B cell (primary cell): ENCODE data around the gene EIF3J. TPM values are rescaled to one million over a fixed set of nuclear protein-coding genes. Genes with fewer than 3 reads are reported as not detected.

Source experiments
- ATAC-seq: fragments of 200-7000 bp; cut with Tn5 transposase; one replicate; pipeline ENCODE4 v1.10.0; 2021; ENCODE audit warnings: low read depth, mild to moderate bottlenecking, moderate number of reproducible peaks, moderate library complexity
- CTCF ChIA-PET: fragments of 350-600 bp; sonication (Branson Sonifier 250); formaldehyde crosslinking; loops from one replicate; lab custom pipeline; 2021; ENCODE audit warnings: antibody characterized with exemption, inconsistent platforms; lab: Charles Lee
- POLR2A ChIA-PET: fragments of 350-600 bp; sonication (Branson Sonifier 250); formaldehyde crosslinking; loops from one replicate; lab custom pipeline; 2021; ENCODE audit warnings: antibody characterized with exemption; lab: Charles Lee
- DNase-seq: peaks from one replicate; pipeline ENCODE4 v3.0.0; 2013
- H2AFZ ChIP-seq: 2 replicates; pipeline ENCODE4 v1.6.1; 2012; ENCODE audit warnings: mild to moderate bottlenecking, low read depth, low read length; ENCODE audit not compliant: insufficient read depth, poor library complexity, severe bottlenecking
- H3K27ac ChIP-seq, 2 donors: 1 replicate in 1 of 2; 2 replicates in 1 of 2; pipeline ENCODE4 v1.5.1; 2012 to 2013; ENCODE audit warnings: low read length in 2 of 2, mild to moderate bottlenecking in 2 of 2, moderate library complexity in 1 of 2
- H3K27me3 ChIP-seq, 4 experiments: fragments of 200-600 bp in 1 of 4; sonication (generic) in 1 of 4; replicated peaks in 1 of 4; 1 replicate in 2 of 4; 2 replicates in 2 of 4; pipeline versions ENCODE4 v1.6.1 to v1.7.0; 2013 to 2016; ENCODE audit warnings: low read length in 3 of 4, mild to moderate bottlenecking in 2 of 4, mixed read lengths in 1 of 4, moderate library complexity in 1 of 4; ENCODE audit not compliant: insufficient read depth in 4 of 4, control insufficient read depth in 3 of 4; ENCODE audit errors: control extremely low read depth in 1 of 4
- H3K36me3 ChIP-seq, 2 experiments: replicated peaks in 1 of 2; 1 replicate in 1 of 2; 2 replicates in 1 of 2; pipeline versions ENCODE4 v1.6.1 to v1.7.1; 2013; ENCODE audit warnings: low read length in 1 of 2; ENCODE audit not compliant: insufficient read depth in 2 of 2, control insufficient read depth in 1 of 2; ENCODE audit errors: control extremely low read depth in 1 of 2, extremely low read depth in 1 of 2
- H3K4me1 ChIP-seq, 2 donors: fragments of 200-600 bp in 1 of 2; sonication (generic) in 1 of 2; 1 replicate in 1 of 2; 2 replicates in 1 of 2; pipeline versions ENCODE4 v1.5.1 to v1.6.1; 2013 to 2017; ENCODE audit warnings: low read length in 2 of 2; ENCODE audit not compliant: control insufficient read depth in 2 of 2, insufficient read depth in 2 of 2
- H3K4me2 ChIP-seq: replicated peaks from 2 replicates; pipeline ENCODE3; 2012; ENCODE audit warnings: mild to moderate bottlenecking, low read depth, low read length; ENCODE audit not compliant: poor library complexity, severe bottlenecking
- H3K4me3 ChIP-seq, 5 experiments: fragments of 200-600 bp in 1 of 5; sonication (generic) in 1 of 5; 1 replicate in 3 of 5; 2 replicates in 2 of 5; pipeline versions ENCODE4 v1.5.1 to v1.7.0; 2011 to 2016; ENCODE audit warnings: low read length in 4 of 5, mild to moderate bottlenecking in 4 of 5, low read depth in 2 of 5, control low read depth in 1 of 5, moderate library complexity in 1 of 5; ENCODE audit not compliant: insufficient read depth in 1 of 5; ENCODE audit errors: control extremely low read depth in 1 of 5, extremely low read depth in 1 of 5
- H3K79me2 ChIP-seq: fragments of 200-600 bp; sonication (generic); one replicate; pipeline ENCODE4 v1.6.0; 2016; ENCODE audit warnings: low read length; ENCODE audit not compliant: control insufficient read depth, insufficient read depth
- H3K9ac ChIP-seq: fragments of 200-600 bp; sonication (generic); 2 replicates; pipeline ENCODE4 v1.6.1; 2017; ENCODE audit warnings: mild to moderate bottlenecking, low read length, moderate library complexity
- H3K9me3 ChIP-seq, 3 donors: one replicate each; pipeline versions ENCODE4 v1.6.1 to v1.7.1; 2013; ENCODE audit warnings: low read length in 2 of 3; ENCODE audit not compliant: control insufficient read depth in 2 of 3, insufficient read depth in 1 of 3; ENCODE audit errors: control extremely low read depth in 1 of 3
- H4K20me1 ChIP-seq: 2 replicates; pipeline ENCODE4 v1.6.0; 2012; ENCODE audit warnings: mild to moderate bottlenecking, low read length; ENCODE audit not compliant: insufficient read depth, control insufficient read depth, poor library complexity, severe bottlenecking
- H3K27ac Mint-ChIP-seq: one replicate; pipeline ENCODE4 v1.8.0; 2021; ENCODE audit warnings: mixed read lengths
- H3K27me3 Mint-ChIP-seq: one replicate; pipeline ENCODE4 v1.8.0; 2021; ENCODE audit warnings: mixed read lengths
- H3K4me1 Mint-ChIP-seq: one replicate; pipeline ENCODE4 v1.8.0; 2021; ENCODE audit warnings: mixed read lengths
- H3K4me3 Mint-ChIP-seq: one replicate; pipeline ENCODE4 v1.8.0; 2021; ENCODE audit warnings: mixed read lengths
- H3K9me3 Mint-ChIP-seq: one replicate; pipeline ENCODE4 v1.8.0; 2022; ENCODE audit warnings: mixed read lengths; ENCODE audit not compliant: insufficient read depth
- CTCF ChIP-seq: fragments of 200-600 bp; IDR thresholded peaks from one replicate; pipeline ENCODE4 v1.8.0; 2022; ENCODE audit warnings: antibody characterized with exemption, mild to moderate bottlenecking
- EZH2 ChIP-seq: IDR thresholded peaks from 2 replicates; pipeline ENCODE4 v1.6.1; 2012; ENCODE audit warnings: borderline replicate concordance, low read depth, mild to moderate bottlenecking, moderate library complexity, low read length; ENCODE audit not compliant: insufficient read depth, poor library complexity, severe bottlenecking
- WGBS: methylation state at CpG from one replicate; pipeline ENCODE4 v1.1.5; 2013; ENCODE audit warnings: missing lambda C conversion rate; ENCODE audit not compliant: insufficient coverage; 5-methylcytosine and 5-hydroxymethylcytosine counted together
- intact Hi-C: fragments of 100-400 bp; cut with micrococcal nuclease; formaldehyde crosslinking; loops from one replicate; pipeline ENCODE4 v1.10.0; 2022
- polyA plus RNA-seq: library from polyadenylated mRNA; depleted of rRNA; stranded (reverse); fragments of >200 nt; gene quantifications from 2 replicates; pipeline ENCODE4 v1.2.3, GENCODE V29; 2012
- total RNA-seq, 2 donors: library from RNA; stranded (reverse); fragments of 120-200 nt in 1 of 2; gene quantifications; 1 replicate in 1 of 2; 2 replicates in 1 of 2; pipeline versions ENCODE4 v1.2.3 to v1.2.4, GENCODE V29; 2013 to 2022

EIF3J gene
- total and polyA plus RNA-seq, 2 donors (not counting 1 experiment from before 2014, with no cell fraction given) = 16.5 to 66.7 TPM

- no peaks in the 10 kb centered on the region for H3K27me3 ChIP-seq
- no peak overlapping the region for H2AFZ ChIP-seq
- H3K4me3 Mint-ChIP-seq = no peak overlapping the region
- no peaks in the 10 kb centered on the region for H3K27me3 Mint-ChIP-seq
- no peaks in the 10 kb centered on the region for H3K79me2 ChIP-seq
- ATAC-seq = no peak
- no peak overlapping the region for H3K27ac Mint-ChIP-seq
- no peaks in the 10 kb centered on the region for H4K20me1 ChIP-seq
- ChIA-PET POLR2A (no interaction called here), CTCF (no interaction called here)
- no peaks in the 10 kb centered on the region for H3K4me1 Mint-ChIP-seq
- no peak for TF ChIP-seq CTCF
- TF ChIP-seq EZH2 = no peak
- H3K9me3 ChIP-seq = peaks cover 0 to 8% (median 7%) of the 10 kb centered on the region in 3 donors
- no peak overlapping the region for H3K9ac ChIP-seq
- H3K36me3 ChIP-seq = peaks cover 21 to 84% of the 10 kb centered on the region in 2 experiments
- H3K4me2 ChIP-seq = no peak overlapping the region
- no peaks in the 10 kb centered on the region for H3K4me1 ChIP-seq
- no peak overlapping the region for H3K27ac ChIP-seq
- H3K4me3 ChIP-seq = no peak overlapping the region
- DNase-seq = no peak
- H3K9me3 Mint-ChIP-seq = no peaks in the 10 kb centered on the region
- 100% methylated on average over 3 of the region's 3 CpGs for WGBS
- intact Hi-C loops = no loop called here
These were observed 31.4 kb downstream of the EIF3J start for GRCh38 chr15:44568338-44568737.

GRCh38 chr15:44569316-44569715 is 32.4 kb downstream of the EIF3J start:
- no peaks in the 10 kb centered on the region for H3K4me1 ChIP-seq
- Mint-ChIP-seq H3K4me3 (no peak overlapping the region), H3K9me3 (no peaks in the 10 kb centered on the region), H3K27ac (peak overlapping the region; percentile 10), H3K27me3 (no peaks in the 10 kb centered on the region), H3K4me1 (no peaks in the 10 kb centered on the region)
- no peaks in the 10 kb centered on the region for H4K20me1 ChIP-seq
- H3K36me3 ChIP-seq = peaks cover 21 to 85% of the 10 kb centered on the region in 2 experiments
- CTCF ChIA-PET = interaction anchor here (1.0 kb wide), 1 partner anchor 10 kb away, joined by 3 read pairs; no protein-coding TSS in a partner anchor
- TF ChIP-seq CTCF (no peak), EZH2 (no peak)
- H3K4me2 ChIP-seq = no peak overlapping the region
- no peak overlapping the region for H3K9ac ChIP-seq
- no peak overlapping the region for H3K4me3 ChIP-seq
- POLR2A ChIA-PET = no interaction called here
- WGBS = 100% methylated on average over 2 of the region's 4 CpGs
- H3K27me3 ChIP-seq = no peaks in the 10 kb centered on the region
- H3K9me3 ChIP-seq = peaks cover 0 to 8% (median 7%) of the 10 kb centered on the region in 3 donors
- H3K79me2 ChIP-seq = no peaks in the 10 kb centered on the region
- ATAC-seq (no peak), DNase-seq (no peak)
- intact Hi-C loops = no loop called here
- H3K27ac ChIP-seq = no peak overlapping the region
- H2AFZ ChIP-seq = no peak overlapping the region
